ENCODE results near the gene C6.

GRCh38 chr5:41143131-41143901 lies 70.0 kb downstream of the C6 start:
- TF ChIP-seq, protein P1, sequence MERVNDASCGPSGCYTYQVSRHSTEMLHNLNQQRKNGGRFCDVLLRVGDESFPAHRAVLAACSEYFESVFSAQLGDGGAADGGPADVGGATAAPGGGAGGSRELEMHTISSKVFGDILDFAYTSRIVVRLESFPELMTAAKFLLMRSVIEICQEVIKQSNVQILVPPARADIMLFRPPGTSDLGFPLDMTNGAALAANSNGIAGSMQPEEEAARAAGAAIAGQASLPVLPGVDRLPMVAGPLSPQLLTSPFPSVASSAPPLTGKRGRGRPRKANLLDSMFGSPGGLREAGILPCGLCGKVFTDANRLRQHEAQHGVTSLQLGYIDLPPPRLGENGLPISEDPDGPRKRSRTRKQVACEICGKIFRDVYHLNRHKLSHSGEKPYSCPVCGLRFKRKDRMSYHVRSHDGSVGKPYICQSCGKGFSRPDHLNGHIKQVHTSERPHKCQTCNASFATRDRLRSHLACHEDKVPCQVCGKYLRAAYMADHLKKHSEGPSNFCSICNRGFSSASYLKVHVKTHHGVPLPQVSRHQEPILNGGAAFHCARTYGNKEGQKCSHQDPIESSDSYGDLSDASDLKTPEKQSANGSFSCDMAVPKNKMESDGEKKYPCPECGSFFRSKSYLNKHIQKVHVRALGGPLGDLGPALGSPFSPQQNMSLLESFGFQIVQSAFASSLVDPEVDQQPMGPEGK (CRISPR knock-in tag; IDR thresholded peaks at IDR 0.05; ENCODE audit: borderline replicate concordance), result no peak
- no peak for TF ChIP-seq RARB (CRISPR knock-in tag; IDR thresholded peaks at IDR 0.05)
- no peak for TF ChIP-seq CSRNP3 (CRISPR knock-in tag; IDR thresholded peaks at IDR 0.05)
- TF ChIP-seq PPARA (CRISPR knock-in tag; IDR thresholded peaks at IDR 0.05; ENCODE audit: borderline replicate concordance), result no peak
- TF ChIP-seq ISL1 (CRISPR knock-in tag; IDR thresholded peaks at IDR 0.05), result no peak
- TF ChIP-seq ZFP3 (CRISPR knock-in tag; IDR thresholded peaks at IDR 0.05), result no peak
- TF ChIP-seq, protein P2, sequence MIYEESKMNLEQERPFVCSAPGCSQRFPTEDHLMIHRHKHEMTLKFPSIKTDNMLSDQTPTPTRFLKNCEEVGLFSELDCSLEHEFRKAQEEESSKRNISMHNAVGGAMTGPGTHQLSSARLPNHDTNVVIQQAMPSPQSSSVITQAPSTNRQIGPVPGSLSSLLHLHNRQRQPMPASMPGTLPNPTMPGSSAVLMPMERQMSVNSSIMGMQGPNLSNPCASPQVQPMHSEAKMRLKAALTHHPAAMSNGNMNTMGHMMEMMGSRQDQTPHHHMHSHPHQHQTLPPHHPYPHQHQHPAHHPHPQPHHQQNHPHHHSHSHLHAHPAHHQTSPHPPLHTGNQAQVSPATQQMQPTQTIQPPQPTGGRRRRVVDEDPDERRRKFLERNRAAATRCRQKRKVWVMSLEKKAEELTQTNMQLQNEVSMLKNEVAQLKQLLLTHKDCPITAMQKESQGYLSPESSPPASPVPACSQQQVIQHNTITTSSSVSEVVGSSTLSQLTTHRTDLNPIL (CRISPR knock-in tag; IDR thresholded peaks at IDR 0.05; ENCODE audit: low read depth), result no peak
- TF ChIP-seq CSDC2 (CRISPR knock-in tag; IDR thresholded peaks at IDR 0.05), result no peak
- TF ChIP-seq ARNTL (CRISPR knock-in tag; IDR thresholded peaks at IDR 0.05; ENCODE audit: borderline replicate concordance, low read depth), result no peak
- no peak for TF ChIP-seq ZC3H10 (CRISPR knock-in tag; IDR thresholded peaks at IDR 0.05)
